ENCODE data around the gene DOP1B.
"Not testable (repeated sequence)": the region's sequence is repeated elsewhere in the genome, so short reads cannot be mapped to it uniquely, and the experiment has no call there.

DOP1B gene

DNA sequence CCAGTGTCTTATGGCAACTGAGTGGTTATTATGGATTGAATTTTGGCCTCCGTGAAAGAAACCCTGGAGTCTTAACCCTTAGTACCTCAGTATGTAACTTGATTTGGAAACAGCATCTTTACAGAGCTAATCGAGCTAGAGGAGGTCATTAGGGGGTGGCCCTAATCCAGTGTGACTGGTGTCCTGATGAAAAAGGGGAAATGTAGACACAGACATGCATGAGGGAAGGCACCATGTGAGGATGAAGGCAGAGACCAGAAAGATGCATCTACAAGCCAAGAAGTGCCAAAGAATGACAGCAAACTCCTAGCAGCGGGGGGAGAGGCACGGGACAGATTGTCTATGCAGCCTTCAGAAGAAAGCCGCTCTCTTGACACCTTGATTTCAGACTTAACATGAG is 14.7 kb downstream of the DOP1B start:
- no peak for DNase-seq (ENCODE audit: low read depth)

DNA sequence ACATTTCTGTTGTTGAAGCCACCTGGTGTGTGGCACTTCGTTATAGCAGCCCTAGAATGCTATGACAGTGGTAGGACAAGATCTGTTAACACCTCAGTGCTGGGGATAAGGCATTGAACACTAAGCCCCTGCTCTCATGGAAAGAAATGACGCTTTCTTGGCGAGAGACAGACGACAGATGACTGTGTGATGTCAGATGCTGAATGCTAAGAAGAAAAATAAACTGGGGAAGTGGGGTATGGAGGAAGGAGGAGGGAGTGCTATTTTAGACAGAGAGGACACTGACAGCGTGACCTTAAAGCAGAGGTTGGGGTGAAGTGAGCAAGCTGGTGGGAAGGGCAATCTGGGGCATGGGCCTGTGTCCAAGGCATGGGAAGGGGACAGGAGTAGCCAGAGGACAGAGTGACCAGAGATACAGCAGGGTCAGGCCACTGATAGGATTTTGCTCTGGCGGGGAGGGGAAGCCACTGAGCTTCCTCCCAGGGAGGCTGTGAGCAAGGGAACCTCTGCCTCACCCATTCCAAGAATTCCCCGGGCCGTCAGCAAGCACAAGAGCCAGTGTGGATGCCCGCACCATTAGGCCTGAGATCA is 15.2 kb downstream of the DOP1B start:
- no peak for DNase-seq (ENCODE audit: low read depth)

DNA sequence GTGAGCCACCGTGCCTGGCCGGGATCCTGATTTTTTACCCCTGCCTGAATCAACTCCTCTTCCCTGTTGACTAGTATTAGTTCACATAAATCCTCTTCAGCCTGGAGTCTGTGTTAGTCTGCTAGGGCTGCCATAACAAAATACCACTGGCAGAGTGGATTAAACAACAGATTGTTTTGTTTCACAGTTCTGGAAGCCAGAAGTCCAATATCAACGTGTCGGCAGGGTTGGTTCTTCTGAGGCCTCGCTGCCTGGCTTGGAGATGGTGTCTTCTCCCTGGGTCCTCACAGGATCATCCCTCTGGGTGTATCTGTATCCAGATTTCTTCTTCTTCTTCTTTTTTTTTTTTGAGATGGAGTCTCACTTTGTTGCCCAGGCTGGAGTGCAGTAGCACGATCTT is 18.2 kb downstream of the DOP1B start:
- DNase-seq (ENCODE audit: low read depth): no peak

DNA sequence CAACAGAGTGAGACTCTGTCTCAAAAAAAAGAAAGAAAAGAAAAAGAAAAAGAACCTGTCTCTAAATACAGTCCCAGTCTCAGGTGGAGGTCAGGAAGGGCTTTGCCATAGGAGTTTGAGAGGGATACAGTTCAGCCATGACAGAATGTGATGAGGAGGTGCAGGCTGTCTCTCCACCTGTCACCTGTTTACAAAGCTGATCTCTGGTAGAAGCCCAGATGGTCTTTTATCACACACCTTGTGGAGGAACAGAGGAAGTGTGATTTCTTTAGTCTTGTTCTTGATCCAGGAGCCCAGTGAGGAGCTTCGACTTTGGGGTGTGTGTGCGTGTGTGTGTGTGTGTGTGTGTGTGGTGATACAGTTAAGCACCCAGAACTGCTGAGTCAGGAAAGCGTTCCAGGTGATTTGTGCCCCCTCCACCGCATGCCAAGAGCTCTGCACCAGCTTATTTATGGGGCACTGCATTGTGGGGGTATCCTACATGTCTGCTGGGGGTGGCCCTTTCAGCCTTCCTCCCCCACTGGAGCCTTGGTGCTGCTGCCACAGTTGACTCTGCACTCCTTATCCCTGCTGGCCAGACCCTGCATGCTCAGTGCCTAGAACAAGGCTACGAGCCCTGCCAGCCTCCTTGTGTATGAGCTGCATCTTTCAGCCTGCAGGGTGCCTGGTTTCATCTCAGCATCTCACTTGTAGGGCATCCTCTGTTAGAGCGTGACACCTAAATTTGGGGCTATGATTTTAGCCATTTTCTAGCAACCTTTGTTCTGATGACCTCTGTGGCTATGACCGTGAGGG is 19.3 kb downstream of the DOP1B start:
- no peak for DNase-seq (ENCODE audit: low read depth)

DNA sequence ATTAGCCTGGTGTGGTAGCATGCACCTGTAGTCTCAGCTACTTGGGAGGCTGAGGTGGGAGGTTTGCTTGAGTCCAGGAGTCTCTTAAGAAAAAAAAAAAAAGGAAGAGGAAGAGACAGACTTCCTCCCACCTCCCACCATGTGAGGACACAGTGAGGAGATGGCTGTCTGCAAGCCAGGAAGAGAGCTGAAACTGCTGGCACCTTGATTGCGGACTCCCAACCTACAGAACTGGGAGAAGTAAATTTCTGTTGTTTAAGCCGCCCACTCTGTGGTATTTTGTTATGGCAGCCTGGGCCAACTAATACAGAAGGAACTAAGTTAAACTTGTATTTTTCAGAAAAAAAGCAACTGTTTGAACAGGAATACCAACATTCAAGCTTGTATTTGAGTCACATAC is 21.7 kb downstream of the DOP1B start:
- DNase-seq (ENCODE audit: low read depth): no peak

DNA sequence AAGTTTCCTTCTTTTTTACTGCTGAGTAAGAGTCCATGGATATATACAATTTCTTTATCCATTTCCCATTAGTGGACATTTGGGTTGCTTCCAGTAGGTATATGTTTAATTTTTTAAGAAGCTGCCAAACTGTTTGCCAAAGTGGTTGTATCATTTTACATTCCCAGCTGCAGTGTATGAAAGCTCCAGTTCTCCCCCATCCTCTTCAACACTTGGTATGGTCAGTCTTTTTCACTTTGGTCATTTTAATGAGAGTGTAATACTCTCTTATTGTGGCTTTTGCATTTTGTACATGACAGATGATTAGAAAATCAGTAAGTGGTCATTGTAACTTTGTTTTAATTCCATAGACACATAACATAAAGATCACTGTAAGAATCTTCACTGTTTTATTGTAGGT is 22.5 kb downstream of the DOP1B start:
- DNase-seq (ENCODE audit: low read depth): no peak

DNA sequence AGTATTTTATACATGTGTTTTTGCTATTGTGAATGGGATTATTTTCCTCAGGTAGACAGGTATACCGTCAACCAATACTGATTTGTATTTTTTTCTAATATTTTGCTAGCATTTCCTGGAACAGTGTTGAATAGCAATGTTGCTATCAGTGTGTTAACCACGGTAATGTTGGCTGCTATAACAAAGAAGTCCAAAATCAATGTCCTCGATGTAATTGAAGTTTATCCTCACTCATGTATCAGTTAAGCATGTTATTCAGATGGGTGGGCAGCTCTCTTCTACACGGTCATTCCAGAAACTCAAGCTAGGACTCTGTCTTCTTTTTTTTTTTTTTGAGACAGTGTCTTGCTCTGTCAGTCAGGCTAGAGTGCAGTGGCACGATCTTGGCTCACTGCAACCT is 24.3 kb downstream of the DOP1B start:
- DNase-seq (ENCODE audit: low read depth): no peak

DNA sequence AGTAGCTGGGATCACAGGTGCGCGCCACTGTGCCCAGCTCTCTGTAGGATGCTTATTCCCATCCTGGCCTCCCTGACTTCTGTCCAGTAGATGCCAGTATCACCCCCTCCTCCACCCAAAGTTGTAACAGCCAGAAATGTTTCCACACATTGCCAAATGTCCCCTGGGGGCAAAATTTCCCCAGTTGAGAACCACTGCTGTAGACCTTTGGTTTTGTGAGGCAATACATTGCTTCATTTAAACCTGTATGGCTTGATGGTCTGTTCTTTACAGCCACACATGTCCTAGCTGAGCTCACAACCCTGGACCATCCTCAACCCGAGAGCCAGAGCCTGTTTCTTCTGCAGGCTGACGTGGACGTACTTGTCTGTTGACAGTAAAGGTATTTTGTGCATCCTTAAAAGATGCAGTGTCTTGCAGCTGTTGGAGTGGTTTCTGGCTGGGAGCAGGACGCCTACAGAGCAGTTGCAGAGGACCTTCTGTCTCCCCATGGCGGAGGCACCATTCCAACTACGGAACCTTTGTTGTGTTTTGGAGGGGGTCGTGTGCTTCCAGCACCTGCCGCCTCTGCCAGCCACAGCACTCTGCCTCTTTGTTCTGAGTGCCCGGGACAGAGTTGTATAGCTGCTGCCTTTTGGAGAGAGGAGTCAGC is 26.6 kb downstream of the DOP1B start:
- no peak for DNase-seq (ENCODE audit: low read depth)

DNA sequence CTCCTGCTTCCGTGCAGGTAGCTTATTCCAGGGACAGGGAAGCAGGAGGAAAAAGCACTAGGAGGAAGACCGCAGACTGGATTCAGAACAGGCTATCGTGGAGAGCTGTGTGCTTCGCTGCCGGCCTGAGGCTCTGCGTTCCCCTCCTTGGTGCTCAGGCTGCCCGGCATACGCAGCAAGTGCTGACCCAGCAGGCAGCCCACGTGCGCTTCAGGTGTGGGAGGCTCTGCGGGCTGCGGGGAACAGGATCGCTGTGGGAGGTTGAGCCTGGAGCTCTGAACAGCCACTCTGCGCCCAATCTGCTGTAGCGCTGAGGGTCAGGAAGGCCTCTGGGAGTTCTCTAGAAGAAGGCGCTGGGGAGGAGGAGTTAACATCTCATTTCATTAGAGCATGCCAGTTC is 27.9 kb downstream of the DOP1B start:
- no peak for DNase-seq (ENCODE audit: low read depth)

DNA sequence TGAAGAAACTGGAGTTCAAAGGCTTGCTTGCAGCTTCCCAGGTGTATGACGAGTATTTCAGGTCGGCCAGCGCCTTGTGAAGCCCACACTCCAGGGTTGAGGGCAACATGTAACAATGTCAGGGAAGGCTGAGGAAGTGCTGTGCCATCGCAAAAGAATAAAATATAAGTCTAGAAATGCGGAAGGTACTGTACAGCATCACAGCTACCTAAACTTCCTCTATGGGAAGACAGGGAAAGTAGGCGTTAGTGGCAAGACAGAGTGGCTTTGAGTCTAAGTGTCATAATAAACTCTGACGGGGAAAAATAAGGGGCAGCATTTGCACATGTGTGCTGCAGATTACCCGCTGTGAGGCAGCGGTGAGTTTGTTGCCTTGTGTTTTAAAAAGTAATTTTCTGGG is 28.9 kb downstream of the DOP1B start:
- no peak for DNase-seq (ENCODE audit: low read depth)

DNA sequence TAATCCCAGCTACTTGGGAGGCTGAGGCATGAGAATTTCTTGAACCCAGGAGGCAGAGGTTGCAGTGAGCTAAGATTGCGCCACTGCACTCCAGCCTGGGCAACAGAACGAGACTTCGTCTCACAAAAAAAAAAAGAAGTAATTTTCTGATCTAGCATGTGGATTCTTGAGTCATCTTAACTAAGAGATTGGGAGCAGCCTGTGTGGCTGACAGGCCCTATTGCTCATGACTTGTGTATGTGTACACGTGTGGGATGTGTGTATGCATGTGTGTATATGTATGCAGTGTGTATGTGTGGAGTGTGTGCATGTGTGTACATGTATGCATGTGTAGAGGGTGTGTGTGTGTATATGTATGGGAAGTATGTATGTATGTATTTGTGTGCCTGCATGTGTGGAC is 29.5 kb downstream of the DOP1B start:
- no peak for DNase-seq (ENCODE audit: low read depth)

DNA sequence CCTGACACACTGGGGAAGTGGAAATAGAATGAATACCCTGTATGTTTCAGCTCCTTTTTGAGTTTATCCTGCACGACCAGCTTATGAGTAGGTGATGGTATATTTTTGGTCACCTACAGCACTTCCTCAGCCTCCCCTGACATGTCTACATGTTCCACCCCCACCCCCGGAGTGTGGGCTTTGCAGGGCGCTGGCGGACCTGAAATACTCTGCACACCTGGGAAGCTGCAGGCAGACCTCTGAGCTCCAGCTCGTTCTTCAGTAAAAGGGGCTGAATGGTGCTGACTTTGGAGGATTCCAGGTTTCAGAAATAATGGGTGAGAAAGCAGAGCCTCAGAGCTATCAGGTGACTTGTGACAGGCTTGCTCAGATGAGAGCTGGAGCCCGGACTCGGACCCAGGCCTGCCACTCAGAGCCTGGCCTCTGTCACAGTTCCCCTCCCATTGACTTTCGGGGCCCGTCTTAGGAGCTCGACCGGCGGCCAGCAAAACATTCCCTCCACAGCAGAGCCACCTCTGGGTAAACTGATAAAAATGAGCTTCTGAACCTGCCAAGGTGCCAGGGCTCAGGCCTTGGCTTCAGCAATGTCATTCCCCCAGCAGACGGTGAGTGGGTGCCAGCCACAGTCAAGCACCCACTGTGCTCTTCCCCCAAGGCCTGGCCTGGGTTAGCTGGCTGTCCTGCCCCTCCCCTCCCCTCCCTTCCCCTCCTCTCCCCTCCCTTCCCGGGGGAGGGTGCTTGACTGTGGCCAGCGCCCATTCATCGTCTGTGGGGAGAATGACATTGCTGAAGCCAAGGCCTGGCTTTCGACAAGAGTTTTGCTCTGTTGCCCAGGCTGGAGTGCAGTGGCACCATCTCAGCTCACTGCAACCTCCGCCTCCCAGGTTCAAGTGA is 30.1 kb downstream of the DOP1B start:
- DNase-seq (ENCODE audit: low read depth): no peak

DNA sequence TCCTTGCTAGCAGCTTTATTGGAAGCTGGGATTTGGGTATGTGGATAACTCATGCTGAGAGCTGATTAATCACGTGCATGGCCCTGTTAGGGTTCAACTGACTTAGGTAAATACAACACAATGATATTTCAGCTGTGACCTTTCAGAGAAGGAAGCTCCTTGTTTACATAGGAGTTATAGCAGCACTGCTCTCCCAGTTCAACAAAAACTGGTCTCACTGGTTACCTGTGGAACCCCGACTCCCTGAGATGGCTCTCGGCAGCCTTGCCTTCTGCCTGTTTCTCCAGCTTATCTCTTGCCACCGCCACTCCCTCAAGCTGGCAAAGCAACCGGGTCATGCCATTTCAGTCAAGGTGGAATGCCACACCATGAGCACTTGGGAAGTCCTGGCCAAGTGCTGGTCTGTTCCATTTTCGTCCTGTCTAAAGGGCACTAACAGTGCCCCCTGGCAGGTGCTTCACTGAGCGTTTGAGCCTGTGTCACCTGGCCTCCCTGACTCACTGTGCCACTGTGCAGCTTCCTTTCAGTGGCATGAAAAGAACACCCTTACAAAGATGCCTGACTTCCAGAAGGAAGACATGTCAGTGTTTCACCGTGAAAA is 31.6 kb downstream of the DOP1B start:
- no peak for DNase-seq (ENCODE audit: low read depth)

DNA sequence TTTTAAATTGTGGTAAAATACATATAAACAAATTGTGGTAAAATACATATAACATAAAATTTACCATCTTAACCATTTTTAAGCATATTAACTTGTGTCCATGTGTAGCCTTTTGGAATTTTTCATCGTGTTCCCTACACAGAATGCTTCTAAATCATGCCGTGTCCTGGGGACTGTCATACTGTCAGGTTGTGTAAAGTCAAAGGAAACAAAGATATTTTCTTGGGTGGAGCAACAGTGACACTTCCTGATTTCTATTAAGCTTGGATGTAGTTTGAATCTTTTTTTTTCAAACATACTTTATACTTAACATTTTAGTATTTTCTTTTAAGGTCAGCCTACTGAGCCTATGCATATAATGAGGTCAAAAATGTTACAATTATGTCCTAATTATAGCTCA is 32.3 kb downstream of the DOP1B start:
- DNase-seq (ENCODE audit: low read depth): no peak

DNA sequence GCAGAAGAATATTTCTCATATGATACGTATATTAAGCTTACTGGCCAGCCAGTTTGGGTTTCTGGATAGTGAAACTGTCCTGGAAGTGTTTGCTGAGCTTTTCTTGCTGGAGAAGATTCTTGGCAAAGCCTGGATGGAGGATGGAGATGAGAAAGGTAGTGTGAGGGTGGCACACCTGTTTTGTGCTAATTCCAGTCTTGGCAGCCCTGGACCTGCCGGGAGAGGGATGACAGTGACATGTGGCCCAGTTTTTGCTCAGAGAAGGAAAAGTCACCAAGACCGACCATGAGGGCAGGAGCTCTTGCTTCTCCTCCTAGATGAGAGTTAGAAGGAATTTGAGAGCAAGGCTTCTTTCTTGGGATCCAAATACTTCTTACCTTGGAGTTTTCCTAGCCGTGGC is 34.1 kb downstream of the DOP1B start:
- no peak for DNase-seq (ENCODE audit: low read depth)

DNA sequence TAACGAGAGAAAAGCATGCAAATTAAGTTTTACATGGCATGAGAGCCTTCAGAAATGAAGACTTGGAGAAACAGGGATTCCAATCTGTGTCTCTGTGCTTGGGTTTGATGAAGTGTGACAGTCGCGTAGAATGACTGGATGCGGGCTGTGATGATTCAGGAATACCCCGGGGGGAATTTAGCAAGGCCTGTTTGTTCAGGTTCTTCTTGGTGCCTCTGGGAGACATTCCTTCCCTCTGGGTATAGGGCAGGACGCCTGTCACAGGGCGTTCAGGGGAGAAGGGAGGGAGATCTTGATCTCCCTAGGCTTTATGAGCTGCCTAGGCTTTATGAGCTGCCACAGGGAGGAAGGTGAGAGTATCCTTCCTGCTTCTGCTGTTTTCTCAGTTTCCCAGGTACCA is 36.6 kb downstream of the DOP1B start:
- no peak for DNase-seq (ENCODE audit: low read depth)

DNA sequence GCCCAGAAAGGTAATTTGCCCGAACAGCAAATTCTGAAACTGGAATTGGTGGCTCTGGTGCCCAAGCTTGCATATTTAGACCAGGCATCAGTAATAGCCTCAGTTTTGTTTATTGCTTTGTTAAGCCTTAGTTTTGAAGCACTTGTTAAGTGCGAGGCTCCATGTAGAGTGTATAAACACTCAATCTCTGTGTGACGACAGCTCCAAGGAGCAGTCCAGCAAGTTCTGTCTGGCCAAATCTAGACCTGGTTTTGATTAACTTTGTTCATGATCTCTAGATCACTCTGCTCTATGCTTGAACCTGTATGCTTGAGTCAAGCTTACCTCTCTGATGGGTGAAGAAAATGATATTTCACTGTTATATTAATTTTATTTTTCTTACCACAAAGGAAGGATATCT is 37.4 kb downstream of the DOP1B start:
- no peak for DNase-seq (ENCODE audit: low read depth)

DNA sequence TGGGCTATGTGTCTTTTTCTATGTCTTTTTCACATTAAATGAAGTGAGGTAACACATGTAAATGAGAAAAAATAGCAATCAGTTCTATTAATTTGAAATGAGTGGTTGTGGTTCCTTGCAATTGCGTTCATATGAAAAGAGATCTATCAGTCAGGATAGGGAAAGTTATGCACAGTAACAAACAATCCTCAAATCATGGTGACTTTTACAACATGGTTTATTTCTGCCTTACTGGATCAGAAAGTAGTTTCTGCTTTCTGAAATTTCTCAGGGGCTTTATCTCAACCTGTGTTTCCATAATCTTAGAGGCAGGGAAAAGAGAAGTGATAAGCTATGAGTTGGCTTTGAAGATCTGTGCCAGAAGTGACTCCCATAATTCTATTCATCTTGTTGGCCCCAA is 39.0 kb downstream of the DOP1B start:
- DNase-seq (ENCODE audit: low read depth): no peak

DNA sequence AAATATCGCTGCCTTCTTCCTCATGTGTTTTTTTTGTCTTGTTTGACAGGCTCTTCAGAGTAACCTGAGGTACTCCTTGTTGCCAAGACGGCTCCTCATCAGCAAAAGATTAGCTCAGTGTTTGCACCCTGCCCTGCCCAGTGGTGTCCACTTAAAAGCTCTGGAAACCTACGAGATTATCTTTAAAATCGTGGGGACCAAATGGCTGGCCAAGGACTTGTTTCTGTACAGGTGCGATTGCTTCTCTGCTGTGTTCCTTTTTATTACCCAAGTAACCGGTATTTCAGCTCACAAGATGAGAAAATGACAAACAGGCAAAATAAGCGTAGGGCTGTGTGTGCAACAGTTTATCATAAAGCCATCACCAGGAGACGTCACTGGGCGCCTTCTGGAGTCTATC is 42.4 kb downstream of the DOP1B start:
- DNase-seq (ENCODE audit: low read depth): no peak

DNA sequence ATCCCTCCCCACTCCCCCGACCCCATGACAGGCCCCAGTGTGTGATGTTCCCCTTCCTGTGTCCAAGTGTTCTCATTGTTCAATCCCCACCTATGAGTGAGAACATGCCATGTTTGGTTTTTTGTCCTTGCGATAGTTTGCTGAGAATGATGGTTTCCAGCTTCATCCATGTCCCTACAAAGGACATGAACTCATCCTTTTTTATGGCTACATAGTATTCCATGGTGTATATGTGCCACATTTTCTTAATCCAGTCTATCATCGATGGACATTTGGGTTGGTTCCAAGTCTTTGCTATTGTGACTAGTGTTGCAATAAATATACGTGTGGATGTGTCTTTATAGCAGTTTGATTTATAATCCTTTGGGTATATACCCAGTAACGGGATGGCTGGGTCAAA is 43.0 kb downstream of the DOP1B start:
- DNase-seq (ENCODE audit: low read depth): not testable (repeated sequence)

DNA sequence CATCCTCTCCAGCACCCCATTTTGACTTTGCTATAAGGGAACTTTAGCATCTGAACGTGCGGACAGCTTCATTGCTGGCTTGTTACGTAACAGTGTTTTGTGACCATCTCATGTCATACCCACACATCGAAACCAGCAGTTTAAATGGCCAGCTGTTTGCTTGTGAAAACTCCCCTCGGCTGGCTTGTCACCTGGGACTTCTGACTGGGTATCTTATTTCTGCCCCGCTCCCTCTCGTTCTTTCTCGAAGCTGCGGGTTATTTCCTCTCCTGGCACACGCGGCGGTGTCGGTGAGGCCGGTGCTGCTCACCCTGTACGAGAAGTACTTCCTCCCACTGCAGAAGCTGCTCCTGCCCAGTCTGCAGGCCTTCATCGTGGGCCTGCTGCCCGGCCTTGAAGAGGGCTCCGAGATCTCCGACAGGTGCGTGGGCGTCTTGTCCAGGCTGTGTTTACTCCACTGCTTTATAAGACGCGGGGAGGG is 43.5 kb downstream of the DOP1B start:
- no peak for DNase-seq (ENCODE audit: low read depth)
